B cell (primary cell): Measurements from ENCODE around the gene RFX2. TPM values are rescaled to one million over a fixed set of nuclear protein-coding genes. Genes with fewer than 3 reads are reported as not detected.
A peak's percentile ranks its signal among the peaks of the same experiment; 100 is the strongest.

Experiments used
- ATAC-seq: fragments of 200-7000 bp; cut with Tn5 transposase; one replicate; pipeline ENCODE4 v1.10.0; 2021; ENCODE audit warnings: low read depth, mild to moderate bottlenecking, moderate number of reproducible peaks, moderate library complexity
- CTCF ChIA-PET: fragments of 350-600 bp; sonication (Branson Sonifier 250); formaldehyde crosslinking; loops from one replicate; lab custom pipeline; 2021; ENCODE audit warnings: antibody characterized with exemption, inconsistent platforms; lab: Charles Lee
- POLR2A ChIA-PET: fragments of 350-600 bp; sonication (Branson Sonifier 250); formaldehyde crosslinking; loops from one replicate; lab custom pipeline; 2021; ENCODE audit warnings: antibody characterized with exemption; lab: Charles Lee
- DNase-seq: peaks from one replicate; pipeline ENCODE4 v3.0.0; 2013
- H2AFZ ChIP-seq: 2 replicates; pipeline ENCODE4 v1.6.1; 2012; ENCODE audit warnings: mild to moderate bottlenecking, low read depth, low read length; ENCODE audit not compliant: insufficient read depth, poor library complexity, severe bottlenecking
- H3K27ac ChIP-seq, 2 donors: 1 replicate in 1 of 2; 2 replicates in 1 of 2; pipeline ENCODE4 v1.5.1; 2012 to 2013; ENCODE audit warnings: low read length in 2 of 2, mild to moderate bottlenecking in 2 of 2, moderate library complexity in 1 of 2
- H3K27me3 ChIP-seq, 4 experiments: fragments of 200-600 bp in 1 of 4; sonication (generic) in 1 of 4; replicated peaks in 1 of 4; 1 replicate in 2 of 4; 2 replicates in 2 of 4; pipeline versions ENCODE4 v1.6.1 to v1.7.0; 2013 to 2016; ENCODE audit warnings: low read length in 3 of 4, mild to moderate bottlenecking in 2 of 4, mixed read lengths in 1 of 4, moderate library complexity in 1 of 4; ENCODE audit not compliant: insufficient read depth in 4 of 4, control insufficient read depth in 3 of 4; ENCODE audit errors: control extremely low read depth in 1 of 4
- H3K36me3 ChIP-seq, 2 experiments: replicated peaks in 1 of 2; 1 replicate in 1 of 2; 2 replicates in 1 of 2; pipeline versions ENCODE4 v1.6.1 to v1.7.1; 2013; ENCODE audit warnings: low read length in 1 of 2; ENCODE audit not compliant: insufficient read depth in 2 of 2, control insufficient read depth in 1 of 2; ENCODE audit errors: control extremely low read depth in 1 of 2, extremely low read depth in 1 of 2
- H3K4me1 ChIP-seq, 2 donors: fragments of 200-600 bp in 1 of 2; sonication (generic) in 1 of 2; 1 replicate in 1 of 2; 2 replicates in 1 of 2; pipeline versions ENCODE4 v1.5.1 to v1.6.1; 2013 to 2017; ENCODE audit warnings: low read length in 2 of 2; ENCODE audit not compliant: control insufficient read depth in 2 of 2, insufficient read depth in 2 of 2
- H3K4me2 ChIP-seq: replicated peaks from 2 replicates; pipeline ENCODE3; 2012; ENCODE audit warnings: mild to moderate bottlenecking, low read depth, low read length; ENCODE audit not compliant: poor library complexity, severe bottlenecking
- H3K4me3 ChIP-seq, 5 experiments: fragments of 200-600 bp in 1 of 5; sonication (generic) in 1 of 5; 1 replicate in 3 of 5; 2 replicates in 2 of 5; pipeline versions ENCODE4 v1.5.1 to v1.7.0; 2011 to 2016; ENCODE audit warnings: low read length in 4 of 5, mild to moderate bottlenecking in 4 of 5, low read depth in 2 of 5, control low read depth in 1 of 5, moderate library complexity in 1 of 5; ENCODE audit not compliant: insufficient read depth in 1 of 5; ENCODE audit errors: control extremely low read depth in 1 of 5, extremely low read depth in 1 of 5
- H3K79me2 ChIP-seq: fragments of 200-600 bp; sonication (generic); one replicate; pipeline ENCODE4 v1.6.0; 2016; ENCODE audit warnings: low read length; ENCODE audit not compliant: control insufficient read depth, insufficient read depth
- H3K9ac ChIP-seq: fragments of 200-600 bp; sonication (generic); 2 replicates; pipeline ENCODE4 v1.6.1; 2017; ENCODE audit warnings: mild to moderate bottlenecking, low read length, moderate library complexity
- H3K9me3 ChIP-seq, 3 donors: one replicate each; pipeline versions ENCODE4 v1.6.1 to v1.7.1; 2013; ENCODE audit warnings: low read length in 2 of 3; ENCODE audit not compliant: control insufficient read depth in 2 of 3, insufficient read depth in 1 of 3; ENCODE audit errors: control extremely low read depth in 1 of 3
- H4K20me1 ChIP-seq: 2 replicates; pipeline ENCODE4 v1.6.0; 2012; ENCODE audit warnings: mild to moderate bottlenecking, low read length; ENCODE audit not compliant: insufficient read depth, control insufficient read depth, poor library complexity, severe bottlenecking
- H3K27ac Mint-ChIP-seq: one replicate; pipeline ENCODE4 v1.8.0; 2021; ENCODE audit warnings: mixed read lengths
- H3K27me3 Mint-ChIP-seq: one replicate; pipeline ENCODE4 v1.8.0; 2021; ENCODE audit warnings: mixed read lengths
- H3K4me1 Mint-ChIP-seq: one replicate; pipeline ENCODE4 v1.8.0; 2021; ENCODE audit warnings: mixed read lengths
- H3K4me3 Mint-ChIP-seq: one replicate; pipeline ENCODE4 v1.8.0; 2021; ENCODE audit warnings: mixed read lengths
- H3K9me3 Mint-ChIP-seq: one replicate; pipeline ENCODE4 v1.8.0; 2022; ENCODE audit warnings: mixed read lengths; ENCODE audit not compliant: insufficient read depth
- EZH2 ChIP-seq: IDR thresholded peaks from 2 replicates; pipeline ENCODE4 v1.6.1; 2012; ENCODE audit warnings: borderline replicate concordance, low read depth, mild to moderate bottlenecking, moderate library complexity, low read length; ENCODE audit not compliant: insufficient read depth, poor library complexity, severe bottlenecking
- WGBS: methylation state at CpG from one replicate; pipeline ENCODE4 v1.1.5; 2013; ENCODE audit warnings: missing lambda C conversion rate; ENCODE audit not compliant: insufficient coverage; 5-methylcytosine and 5-hydroxymethylcytosine counted together
- intact Hi-C: fragments of 100-400 bp; cut with micrococcal nuclease; formaldehyde crosslinking; loops from one replicate; pipeline ENCODE4 v1.10.0; 2022
- polyA plus RNA-seq: library from polyadenylated mRNA; depleted of rRNA; stranded (reverse); fragments of >200 nt; gene quantifications from 2 replicates; pipeline ENCODE4 v1.2.3, GENCODE V29; 2012
- total RNA-seq, 2 donors: library from RNA; stranded (reverse); fragments of 120-200 nt in 1 of 2; gene quantifications; 1 replicate in 1 of 2; 2 replicates in 1 of 2; pipeline versions ENCODE4 v1.2.3 to v1.2.4, GENCODE V29; 2013 to 2022
- TF ChIP-seq, protein P1 (sequence below): fragments of 200-600 bp; IDR thresholded peaks from one replicate; pipeline ENCODE4 v1.8.0; 2022; ENCODE audit warnings: antibody characterized with exemption, mild to moderate bottlenecking

The RFX2 gene
- total and polyA plus RNA-seq, 2 donors (not counting 1 experiment from before 2014, with no cell fraction given): 7.1 to 8.6 TPM

DNA sequence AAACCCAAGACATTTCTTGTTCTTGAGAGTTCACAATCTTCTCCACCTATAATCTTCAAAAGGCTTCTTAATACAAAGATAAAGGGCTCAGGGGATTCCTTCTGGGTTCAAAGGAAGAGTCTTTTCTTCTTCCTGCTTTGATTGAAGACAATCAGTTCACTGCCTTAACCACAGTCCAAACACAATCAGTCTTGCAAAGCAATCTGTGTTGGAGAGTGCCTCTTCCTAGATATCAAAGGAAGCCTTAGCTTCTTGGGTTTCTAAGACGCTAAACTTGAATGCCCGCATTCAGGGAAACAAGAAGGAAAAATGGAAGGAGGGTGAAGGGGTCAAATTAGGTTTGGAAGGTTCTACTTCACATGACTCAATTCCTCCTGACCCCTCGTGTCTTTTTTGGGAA lies 159.6 kb downstream of the RFX2 start:
- ATAC-seq (no peak), DNase-seq (no peak)
- intact Hi-C loops: no loop called here
- H3K4me2 ChIP-seq: peak overlapping the region; percentile 58
- no peak overlapping the region for H3K27ac ChIP-seq
- peaks cover 33 to 43% of the 10 kb centered on the region in 2 donors for H3K4me1 ChIP-seq
- no peaks in the 10 kb centered on the region for H3K27me3 ChIP-seq
- no peak overlapping the region for H3K4me3 Mint-ChIP-seq
- H3K4me1 Mint-ChIP-seq: peaks cover 76% of the 10 kb centered on the region
- peaks cover 98% of the 10 kb centered on the region for H4K20me1 ChIP-seq
- H3K4me3 ChIP-seq: no peak overlapping the region
- H3K36me3 ChIP-seq: peaks cover 0 to 23% of the 10 kb centered on the region in 2 experiments
- no peak overlapping the region for H3K27ac Mint-ChIP-seq
- no peak overlapping the region for H2AFZ ChIP-seq
- H3K9me3 ChIP-seq: no peaks in the 10 kb centered on the region
- H3K9me3 Mint-ChIP-seq: no peaks in the 10 kb centered on the region
- peaks cover 97% of the 10 kb centered on the region for H3K79me2 ChIP-seq
- no peak for TF ChIP-seq EZH2
- TF ChIP-seq, protein P1, sequence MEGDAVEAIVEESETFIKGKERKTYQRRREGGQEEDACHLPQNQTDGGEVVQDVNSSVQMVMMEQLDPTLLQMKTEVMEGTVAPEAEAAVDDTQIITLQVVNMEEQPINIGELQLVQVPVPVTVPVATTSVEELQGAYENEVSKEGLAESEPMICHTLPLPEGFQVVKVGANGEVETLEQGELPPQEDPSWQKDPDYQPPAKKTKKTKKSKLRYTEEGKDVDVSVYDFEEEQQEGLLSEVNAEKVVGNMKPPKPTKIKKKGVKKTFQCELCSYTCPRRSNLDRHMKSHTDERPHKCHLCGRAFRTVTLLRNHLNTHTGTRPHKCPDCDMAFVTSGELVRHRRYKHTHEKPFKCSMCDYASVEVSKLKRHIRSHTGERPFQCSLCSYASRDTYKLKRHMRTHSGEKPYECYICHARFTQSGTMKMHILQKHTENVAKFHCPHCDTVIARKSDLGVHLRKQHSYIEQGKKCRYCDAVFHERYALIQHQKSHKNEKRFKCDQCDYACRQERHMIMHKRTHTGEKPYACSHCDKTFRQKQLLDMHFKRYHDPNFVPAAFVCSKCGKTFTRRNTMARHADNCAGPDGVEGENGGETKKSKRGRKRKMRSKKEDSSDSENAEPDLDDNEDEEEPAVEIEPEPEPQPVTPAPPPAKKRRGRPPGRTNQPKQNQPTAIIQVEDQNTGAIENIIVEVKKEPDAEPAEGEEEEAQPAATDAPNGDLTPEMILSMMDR: no peak
- WGBS: 33% methylated on average over 1 of the region's 3 CpGs
- ChIA-PET POLR2A (no interaction called here), CTCF (no interaction called here)
- no peak overlapping the region for H3K9ac ChIP-seq
- H3K27me3 Mint-ChIP-seq: no peaks in the 10 kb centered on the region

DNA sequence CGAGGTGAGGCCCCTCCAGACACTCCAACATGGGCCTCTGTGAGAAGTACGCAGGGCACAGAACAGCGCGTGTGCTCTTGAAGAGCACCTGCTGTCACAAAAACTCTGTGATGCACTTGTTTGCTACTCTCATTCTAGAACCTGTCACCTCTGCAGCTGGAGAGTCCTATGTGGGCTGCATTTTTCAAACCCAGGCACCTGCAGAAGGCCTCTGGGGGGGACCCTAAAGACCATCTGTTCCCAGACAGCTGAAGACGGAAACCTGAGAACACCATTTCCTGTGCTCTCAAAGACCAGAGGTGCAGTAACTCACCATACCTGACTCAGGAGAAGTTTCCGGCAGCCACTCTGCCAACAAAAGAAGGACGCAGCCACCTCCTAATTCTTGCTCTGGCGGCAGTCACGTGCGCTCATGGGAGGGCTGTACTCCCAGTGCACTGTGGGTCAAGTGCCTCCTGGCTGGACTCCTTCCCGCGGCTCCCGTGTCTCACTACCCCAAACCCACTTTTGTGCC lies 160.5 kb downstream of the RFX2 start:
- Histone ChIP-seq H3K79me2 (peaks cover 98% of the 10 kb centered on the region), H3K36me3 (peaks cover 0 to 28% of the 10 kb centered on the region in 2 experiments), H3K9me3 (no peaks in the 10 kb centered on the region), H3K9ac (no peak overlapping the region), H3K4me2 (no peak overlapping the region), H3K27me3 (no peaks in the 10 kb centered on the region), H4K20me1 (peaks cover 99% of the 10 kb centered on the region), H3K4me3 (no peak overlapping the region), H3K27ac (no peak overlapping the region), H3K4me1 (peaks cover 33 to 43% of the 10 kb centered on the region in 2 donors), H2AFZ (no peak overlapping the region)
- CTCF ChIA-PET: no interaction called here
- WGBS: 61% methylated on average over 13 of the region's 13 CpGs
- intact Hi-C loops: no loop called here
- H3K27me3 Mint-ChIP-seq: no peaks in the 10 kb centered on the region
- H3K27ac Mint-ChIP-seq: no peak overlapping the region
- no peak for DNase-seq
- H3K4me1 Mint-ChIP-seq: peaks cover 70% of the 10 kb centered on the region
- ATAC-seq: no peak
- no peak overlapping the region for H3K4me3 Mint-ChIP-seq
- no peaks in the 10 kb centered on the region for H3K9me3 Mint-ChIP-seq
- POLR2A ChIA-PET: no interaction called here
- TF ChIP-seq, protein P1: no peak
- no peak for TF ChIP-seq EZH2
